Effector memory CD8-positive, alpha-beta T cell (primary cell): Measurements from ENCODE around the gene ADAM22.
"Not testable (repeated sequence)": the region's sequence is repeated elsewhere in the genome, so short reads cannot be mapped to it uniquely, and the experiment has no call there.

Experiments
- ATAC-seq: fragments of 150-1000 bp; cut with Tn5 transposase; replicated peaks from 2 replicates; pipeline ENCODE4 v1.10.0; 2021; ENCODE audit warnings: mild to moderate bottlenecking, moderate library complexity
- DNase-seq, 3 experiments: peaks; one replicate each; pipeline ENCODE4 v3.0.0; 2021
- H3K27ac Mint-ChIP-seq, 2 donors: one replicate each; pipeline ENCODE4 v1.8.0; 2022; ENCODE audit warnings: mild to moderate bottlenecking in 2 of 2, mixed read lengths in 2 of 2, moderate library complexity in 2 of 2
- H3K27me3 Mint-ChIP-seq, 2 donors: one replicate each; pipeline ENCODE4 v1.8.0; 2022; ENCODE audit warnings: mixed read lengths in 2 of 2
- H3K36me3 Mint-ChIP-seq: one replicate; pipeline ENCODE4 v1.8.0; 2022; ENCODE audit warnings: mild to moderate bottlenecking, moderate library complexity, mixed read lengths; ENCODE audit not compliant: insufficient read depth
- H3K4me1 Mint-ChIP-seq, 2 donors: one replicate each; pipeline ENCODE4 v1.8.0; 2022; ENCODE audit warnings: low read depth in 2 of 2, mixed read lengths in 2 of 2
- H3K4me3 Mint-ChIP-seq, 2 donors: one replicate each; pipeline ENCODE4 v1.8.0; 2022; ENCODE audit warnings: mild to moderate bottlenecking in 2 of 2, mixed read lengths in 2 of 2, moderate library complexity in 2 of 2
- H3K9me3 Mint-ChIP-seq, 2 donors: one replicate each; pipeline ENCODE4 v1.8.0; 2022; ENCODE audit warnings: mixed read lengths in 2 of 2
- total RNA-seq, 9 experiments: gene quantifications; one replicate each; lab custom pipeline; 2026; lab: John Stamatoyannopoulos, UW

The ADAM22 gene
- 2.5 to 18.1 (median 10.1) reads per million in 9 experiments for total RNA-seq

DNA sequence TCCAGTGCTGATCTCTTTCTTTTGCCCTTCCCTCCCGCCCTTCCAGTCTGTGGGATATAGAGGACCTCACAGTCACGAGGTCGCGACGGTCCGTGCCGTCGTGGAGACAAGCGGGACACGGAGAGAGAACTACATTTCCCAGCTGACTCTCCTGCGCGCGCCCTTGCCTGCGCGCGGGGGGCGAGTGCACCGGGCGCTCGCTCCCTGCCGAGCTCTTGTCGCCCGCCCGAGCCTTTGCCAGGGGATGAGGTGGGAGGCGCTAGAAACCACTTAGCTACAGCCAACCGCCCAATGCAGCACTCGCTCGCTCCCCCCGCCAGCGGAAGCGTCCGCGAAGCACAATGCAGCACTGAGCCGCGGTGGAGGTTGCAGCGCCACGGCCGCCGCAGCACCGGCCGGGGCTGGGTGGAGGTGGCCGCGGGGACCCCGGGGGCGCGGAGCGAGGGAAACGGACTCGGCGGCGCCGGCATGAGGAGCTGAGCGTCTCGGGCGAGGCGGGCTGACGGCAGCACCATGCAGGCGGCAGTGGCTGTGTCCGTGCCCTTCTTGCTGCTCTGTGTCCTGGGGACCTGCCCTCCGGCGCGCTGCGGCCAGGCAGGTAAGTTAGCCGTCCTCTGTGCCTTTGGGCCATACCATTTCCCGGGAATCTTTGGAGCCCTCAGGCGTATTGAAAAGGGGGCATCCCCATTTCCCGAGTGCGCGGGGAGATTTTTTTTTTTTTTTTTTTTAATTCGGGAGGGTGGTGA lies at the start of gene ADAM22:
ADAM22 (plus strand) TSS at position 299 of the 746 bp plus-strand sequence; CDS start at position 514, 215 bp downstream.
- peak within 1 kb of the TSS; percentile 23 to 90 for H3K27ac Mint-ChIP-seq
- H3K4me1 Mint-ChIP-seq, result peaks cover 8 to 16% of the 10 kb centered on the region in 2 donors
- peak within 1 kb of the TSS; percentile 94 to 95 for H3K4me3 Mint-ChIP-seq
- H3K36me3 Mint-ChIP-seq, result peaks cover 7% of the 10 kb centered on the region
- no peaks in the 10 kb centered on the region for H3K9me3 Mint-ChIP-seq
- no peaks in the 10 kb centered on the region for H3K27me3 Mint-ChIP-seq
- peak; percentile 80 to 83 (median 81) for DNase-seq
- peak; percentile 94 for ATAC-seq

GRCh38 chr7:87885018-87885417 lies 49.0 kb upstream of the ADAM22 start:
- Mint-ChIP-seq H3K27ac (no peak overlapping the region), H3K4me3 (no peak overlapping the region), H3K27me3 (no peaks in the 10 kb centered on the region), H3K36me3 (peaks cover 36% of the 10 kb centered on the region), H3K9me3 (no peaks in the 10 kb centered on the region), H3K4me1 (peaks cover 5 to 20% of the 10 kb centered on the region in 2 donors)
- ATAC-seq, result no peak
- DNase-seq, result no peak

- Mint-ChIP-seq H3K36me3 (peaks cover 32% of the 10 kb centered on the region), H3K4me3 (no peak overlapping the region), H3K27ac (no peak overlapping the region), H3K27me3 (no peaks in the 10 kb centered on the region), H3K9me3 (no peaks in the 10 kb centered on the region), H3K4me1 (peaks cover 2 to 14% of the 10 kb centered on the region in 2 donors)
- DNase-seq, result no peak
- ATAC-seq, result peak; percentile 39
Measured at GRCh38 chr7:87886875-87887274, 47.2 kb upstream of the ADAM22 start.

DNA sequence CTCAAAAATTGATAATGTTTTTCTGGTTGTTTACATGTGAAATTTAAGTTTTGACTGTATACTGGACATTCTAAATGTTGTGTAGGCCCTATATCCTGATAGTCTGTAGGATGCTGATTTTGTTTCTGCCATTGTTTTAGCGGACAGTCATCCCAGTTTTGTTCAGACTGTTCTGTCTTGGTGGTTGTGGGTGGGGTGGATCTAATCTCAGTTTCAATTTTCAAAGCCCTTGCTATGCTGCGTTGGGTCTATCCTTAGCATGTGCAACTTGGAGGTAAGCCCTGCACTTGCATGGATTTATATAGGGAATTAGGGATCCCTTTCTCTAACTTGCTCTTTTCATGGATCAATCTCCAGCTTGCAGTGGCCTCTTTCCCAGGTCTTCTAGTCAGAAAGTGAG lies 38.7 kb upstream of the ADAM22 start:
- ATAC-seq, result no peak
- no peaks in the 10 kb centered on the region for H3K27me3 Mint-ChIP-seq
- H3K4me1 Mint-ChIP-seq, result no peaks in the 10 kb centered on the region
- H3K27ac Mint-ChIP-seq, result no peak overlapping the region
- H3K4me3 Mint-ChIP-seq, result no peak overlapping the region
- no peaks in the 10 kb centered on the region for H3K9me3 Mint-ChIP-seq
- DNase-seq, result no peak
- peaks cover 44% of the 10 kb centered on the region for H3K36me3 Mint-ChIP-seq

GRCh38 chr7:87899255-87899654 lies 34.8 kb upstream of the ADAM22 start:
- no peaks in the 10 kb centered on the region for H3K4me1 Mint-ChIP-seq

DNA sequence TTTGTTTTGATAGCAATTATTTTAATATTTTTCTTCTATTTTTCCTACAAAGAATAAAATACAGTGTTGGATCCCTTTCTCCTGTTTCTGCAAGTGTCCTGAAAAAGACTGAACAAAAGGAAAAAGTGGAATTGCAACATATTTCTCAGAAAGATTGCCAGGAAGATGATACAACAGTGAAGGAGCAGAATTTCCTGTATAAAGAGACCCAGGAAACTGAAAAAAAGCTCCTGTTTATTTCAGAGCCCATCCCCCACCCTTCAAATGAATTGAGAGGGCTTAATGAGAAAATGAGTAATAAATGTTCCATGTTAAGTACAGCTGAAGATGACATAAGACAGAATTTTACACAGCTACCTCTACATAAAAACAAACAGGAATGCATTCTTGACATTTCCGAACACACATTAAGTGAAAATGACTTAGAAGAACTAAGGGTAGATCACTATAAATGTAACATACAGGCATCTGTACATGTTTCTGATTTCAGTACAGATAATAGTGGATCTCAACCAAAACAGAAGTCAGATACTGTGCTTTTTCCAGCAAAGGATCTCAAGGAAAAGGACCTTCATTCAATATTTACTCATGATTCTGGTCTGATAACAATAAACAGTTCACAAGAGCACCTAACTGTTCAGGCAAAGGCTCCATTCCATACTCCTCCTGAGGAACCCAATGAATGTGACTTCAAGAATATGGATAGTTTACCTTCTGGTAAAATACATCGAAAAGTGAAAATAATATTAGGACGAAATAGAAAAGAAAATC lies 26.7 kb upstream of the ADAM22 start:
- H3K27me3 Mint-ChIP-seq, H3K4me3 Mint-ChIP-seq, ATAC-seq, H3K4me1 Mint-ChIP-seq, H3K9me3 Mint-ChIP-seq, DNase-seq: not testable (repeated sequence)
- Mint-ChIP-seq H3K36me3 (peaks cover 46% of the 10 kb centered on the region), H3K27ac (peak overlapping the region in 1 of 2 donors; percentile 17)

More at GRCh38 chr7:87899255-87899654, 34.8 kb upstream of the ADAM22 start:
- Mint-ChIP-seq H3K4me3 (no peak overlapping the region), H3K9me3 (no peaks in the 10 kb centered on the region), H3K36me3 (peaks cover 73% of the 10 kb centered on the region), H3K27ac (no peak overlapping the region), H3K27me3 (no peaks in the 10 kb centered on the region)
- DNase-seq (no peak), ATAC-seq (no peak)

GRCh38 chr7:87908814-87909213 lies 25.2 kb upstream of the ADAM22 start:
- not testable (repeated sequence) for H3K4me1 Mint-ChIP-seq, H3K9me3 Mint-ChIP-seq, ATAC-seq, H3K4me3 Mint-ChIP-seq, H3K27me3 Mint-ChIP-seq, DNase-seq, H3K27ac Mint-ChIP-seq
- H3K36me3 Mint-ChIP-seq, result peaks cover 32% of the 10 kb centered on the region

DNA sequence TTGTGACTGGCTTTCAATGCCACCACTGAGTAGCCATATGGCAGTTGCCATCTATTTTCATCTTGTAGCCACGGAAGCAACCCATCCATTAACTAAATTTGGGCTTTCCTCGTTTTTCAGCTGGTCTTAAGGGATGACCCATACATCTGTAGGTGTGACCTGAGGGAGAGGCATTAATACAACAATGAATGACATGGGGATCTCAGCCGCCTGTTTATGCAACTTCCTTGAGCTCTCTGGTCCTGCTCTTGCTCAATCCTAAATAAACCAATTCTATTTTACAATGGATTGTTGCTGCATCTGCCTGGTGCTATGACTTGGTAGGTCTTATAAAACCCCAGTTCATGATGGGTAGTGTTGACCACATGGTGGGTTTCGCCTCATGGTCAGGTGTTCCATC lies 21.9 kb upstream of the ADAM22 start:
- H3K4me1 Mint-ChIP-seq, result no peaks in the 10 kb centered on the region
- H3K27ac Mint-ChIP-seq, result no peak overlapping the region
- H3K27me3 Mint-ChIP-seq, result no peaks in the 10 kb centered on the region
- ATAC-seq (no peak), DNase-seq (no peak)
- H3K9me3 Mint-ChIP-seq, result no peaks in the 10 kb centered on the region
- no peak overlapping the region for H3K4me3 Mint-ChIP-seq
- peaks cover 15% of the 10 kb centered on the region for H3K36me3 Mint-ChIP-seq

DNA sequence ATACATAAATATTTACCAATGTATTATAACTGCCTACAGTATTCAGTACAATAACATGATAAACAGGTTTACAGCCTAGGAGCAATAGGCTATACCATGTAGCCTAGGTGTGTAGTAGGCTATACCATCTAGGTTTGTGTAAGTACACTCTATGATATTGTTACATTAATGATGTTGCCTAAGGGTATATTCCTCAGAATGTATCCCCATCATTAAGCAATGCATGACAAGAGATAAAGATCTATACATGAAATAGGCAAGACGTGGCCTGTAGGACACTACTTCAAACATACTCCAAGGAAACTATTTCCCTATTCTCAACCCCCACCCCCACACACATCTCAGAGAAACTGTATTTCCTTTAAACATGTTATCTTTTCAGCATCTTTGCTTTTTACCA lies 15.3 kb upstream of the ADAM22 start:
- ATAC-seq (no peak), DNase-seq (no peak)
- Mint-ChIP-seq H3K36me3 (no peaks in the 10 kb centered on the region), H3K9me3 (no peaks in the 10 kb centered on the region), H3K4me1 (no peaks in the 10 kb centered on the region), H3K27ac (no peak overlapping the region), H3K27me3 (peaks cover 23 to 25% of the 10 kb centered on the region in 2 donors), H3K4me3 (no peak overlapping the region)

DNA sequence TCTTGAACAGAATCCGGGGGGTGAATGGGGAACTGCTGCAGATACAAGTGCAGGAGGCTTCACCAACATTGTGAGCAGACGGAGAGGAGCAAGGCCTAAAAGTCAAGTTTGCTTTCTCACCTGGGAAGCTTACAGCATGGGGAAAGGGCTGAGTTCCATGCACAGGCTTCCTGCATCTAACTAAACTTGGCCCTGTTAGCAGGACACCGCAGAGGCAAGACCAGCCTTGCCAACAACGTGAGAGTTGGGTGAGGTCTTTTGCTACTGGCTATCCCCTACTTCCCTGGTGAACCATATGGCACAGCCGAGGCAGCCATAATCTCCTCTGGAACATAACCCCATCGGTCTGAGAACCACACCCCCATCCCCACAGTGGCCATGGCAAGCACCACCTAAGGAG lies 14.2 kb upstream of the ADAM22 start:
- DNase-seq (no peak), ATAC-seq (no peak)
- H3K27ac Mint-ChIP-seq, result no peak overlapping the region
- H3K4me1 Mint-ChIP-seq, result no peaks in the 10 kb centered on the region
- H3K4me3 Mint-ChIP-seq, result no peak overlapping the region
- no peaks in the 10 kb centered on the region for H3K36me3 Mint-ChIP-seq
- H3K9me3 Mint-ChIP-seq, result no peaks in the 10 kb centered on the region
- peaks cover 23 to 25% of the 10 kb centered on the region in 2 donors for H3K27me3 Mint-ChIP-seq

GRCh38 chr7:87920578-87920977 lies 13.5 kb upstream of the ADAM22 start:
- Mint-ChIP-seq H3K4me1 (no peaks in the 10 kb centered on the region), H3K27ac (no peak overlapping the region), H3K27me3 (peaks cover 23 to 25% of the 10 kb centered on the region in 2 donors), H3K9me3 (no peaks in the 10 kb centered on the region), H3K4me3 (no peak overlapping the region), H3K36me3 (no peaks in the 10 kb centered on the region)
- DNase-seq (no peak), ATAC-seq (no peak)

DNA sequence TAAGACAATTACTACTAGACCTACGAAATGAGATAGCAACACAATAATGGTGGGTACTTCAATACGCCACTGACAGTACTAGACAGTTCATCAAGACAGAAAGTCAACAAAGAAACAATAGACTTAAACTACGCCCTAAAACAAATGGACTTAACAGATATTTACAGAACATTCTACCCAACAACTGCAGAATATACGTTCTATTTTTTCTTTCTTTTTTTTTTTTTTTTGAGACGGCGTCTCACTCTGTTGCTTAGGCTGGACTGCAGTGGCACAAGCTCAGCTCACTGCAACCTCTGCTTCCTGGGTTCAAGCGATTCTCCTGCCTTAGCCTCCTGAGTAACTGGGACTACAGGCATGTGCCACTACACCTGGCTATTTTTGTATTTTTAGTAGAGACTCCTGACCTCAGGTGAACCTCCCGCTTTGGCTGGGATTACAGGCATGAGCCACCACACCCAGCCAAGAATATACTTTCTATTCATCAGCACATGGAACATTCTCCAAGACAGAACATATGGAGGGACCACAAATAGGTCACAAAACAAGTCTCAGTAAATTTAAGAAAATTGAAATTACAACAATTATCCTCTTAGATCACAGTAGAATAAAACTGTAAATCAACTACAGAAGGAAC lies 11.2 kb upstream of the ADAM22 start:
- not testable (repeated sequence) for H3K4me3 Mint-ChIP-seq, H3K36me3 Mint-ChIP-seq, H3K4me1 Mint-ChIP-seq, DNase-seq, H3K9me3 Mint-ChIP-seq, H3K27ac Mint-ChIP-seq, ATAC-seq
- peaks cover 23 to 25% of the 10 kb centered on the region in 2 donors for H3K27me3 Mint-ChIP-seq

GRCh38 chr7:87926581-87927461 lies 7.2 kb upstream of the ADAM22 start:
- no peak overlapping the region for H3K27ac Mint-ChIP-seq
- H3K4me3 Mint-ChIP-seq, result no peak overlapping the region
- ATAC-seq (no peak), DNase-seq (no peak)
- H3K9me3 Mint-ChIP-seq, result no peaks in the 10 kb centered on the region
- H3K36me3 Mint-ChIP-seq, result no peaks in the 10 kb centered on the region
- H3K4me1 Mint-ChIP-seq, result no peaks in the 10 kb centered on the region
- no peaks in the 10 kb centered on the region for H3K27me3 Mint-ChIP-seq
